NCI-H2196 (cell line): ENCODE measurements around the gene POU2AF1.
A peak's percentile ranks its signal among the peaks of the same experiment; 100 is the strongest.

Experiments
- DNase-seq: peaks from one replicate; lab custom pipeline; 2025; ENCODE audit not compliant: unreplicated experiment; lab: John Stamatoyannopoulos, UW

Gene POU2AF1, protein sequence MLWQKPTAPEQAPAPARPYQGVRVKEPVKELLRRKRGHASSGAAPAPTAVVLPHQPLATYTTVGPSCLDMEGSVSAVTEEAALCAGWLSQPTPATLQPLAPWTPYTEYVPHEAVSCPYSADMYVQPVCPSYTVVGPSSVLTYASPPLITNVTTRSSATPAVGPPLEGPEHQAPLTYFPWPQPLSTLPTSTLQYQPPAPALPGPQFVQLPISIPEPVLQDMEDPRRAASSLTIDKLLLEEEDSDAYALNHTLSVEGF

DNA sequence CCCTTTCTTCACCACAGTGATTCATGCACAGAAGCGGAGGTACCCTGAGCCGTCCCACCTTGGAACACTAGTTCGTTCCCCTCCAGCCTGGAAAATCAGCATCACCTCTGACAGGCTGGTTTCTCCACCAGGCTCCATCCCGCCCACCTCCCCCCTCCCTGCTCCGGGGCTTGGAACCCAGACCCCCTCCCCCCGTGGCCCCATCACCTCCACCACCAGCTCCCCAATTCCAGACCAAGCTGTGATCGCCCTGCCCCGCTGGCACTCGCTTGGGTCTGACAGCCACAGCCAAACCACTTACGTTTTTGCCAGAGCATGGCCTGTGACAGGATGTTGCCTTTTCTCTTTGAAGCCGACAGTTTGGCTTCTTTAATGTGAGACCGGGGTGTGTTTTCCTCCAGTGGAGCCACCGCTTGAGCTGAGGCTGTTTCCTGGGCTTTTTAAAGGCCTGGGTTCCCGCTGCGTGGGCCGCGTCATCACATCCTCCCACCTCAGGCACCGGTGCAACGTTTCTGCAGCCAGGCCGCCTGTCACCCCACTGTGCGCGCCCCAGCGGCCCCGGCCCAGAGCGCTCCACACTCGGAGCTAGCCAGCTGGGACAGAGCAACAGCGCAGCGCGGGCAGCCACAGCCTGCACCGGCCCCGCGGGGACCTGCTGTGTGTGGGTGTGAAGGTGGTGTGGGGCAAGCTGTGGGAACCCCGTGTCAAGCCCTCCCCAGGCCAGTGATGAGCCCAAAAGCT, at the start of gene POU2AF1:
TSS of gene POU2AF1 (minus strand) at position 415 of the 741 bp plus-strand sequence. CDS start at position 317, 98 bp downstream.
- DNase-seq: no peak

DNA sequence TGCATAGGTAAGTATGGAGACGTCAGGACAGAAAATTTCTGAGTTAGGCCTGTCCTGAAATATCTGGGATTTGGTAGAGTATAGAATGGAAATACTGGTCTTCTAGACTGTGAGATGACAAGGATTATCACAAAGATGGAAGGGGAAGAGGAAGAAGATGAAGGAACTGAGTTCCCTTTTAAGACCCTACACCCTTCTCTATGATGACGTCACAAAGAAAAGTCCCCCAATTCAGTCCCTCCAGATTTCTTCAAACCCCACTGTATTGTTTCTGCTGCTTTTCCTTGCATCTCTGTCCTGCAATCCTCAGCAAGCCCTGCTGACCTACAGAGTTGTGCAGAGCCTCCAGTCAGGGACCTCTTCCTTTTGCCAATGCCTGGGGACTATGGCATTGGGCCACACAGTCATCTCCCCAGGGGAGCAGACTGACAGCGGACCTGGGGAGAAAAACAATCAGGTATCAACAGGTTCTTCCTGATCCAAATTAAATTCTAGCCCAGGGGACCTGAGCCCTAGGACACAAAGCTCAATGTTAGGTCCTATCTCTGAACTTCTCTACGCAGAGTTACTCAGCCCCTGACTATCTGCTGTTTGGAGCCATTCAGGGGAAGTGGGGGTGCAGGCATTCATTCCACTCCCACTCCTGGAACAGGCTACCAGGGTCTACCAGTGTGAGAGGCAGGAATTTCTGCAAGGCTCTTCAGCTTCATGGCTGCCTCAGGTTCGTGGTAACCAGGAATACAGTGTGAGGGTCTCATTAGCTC, 49.2 kb upstream of the POU2AF1 start:
- DNase-seq: no peak

DNA sequence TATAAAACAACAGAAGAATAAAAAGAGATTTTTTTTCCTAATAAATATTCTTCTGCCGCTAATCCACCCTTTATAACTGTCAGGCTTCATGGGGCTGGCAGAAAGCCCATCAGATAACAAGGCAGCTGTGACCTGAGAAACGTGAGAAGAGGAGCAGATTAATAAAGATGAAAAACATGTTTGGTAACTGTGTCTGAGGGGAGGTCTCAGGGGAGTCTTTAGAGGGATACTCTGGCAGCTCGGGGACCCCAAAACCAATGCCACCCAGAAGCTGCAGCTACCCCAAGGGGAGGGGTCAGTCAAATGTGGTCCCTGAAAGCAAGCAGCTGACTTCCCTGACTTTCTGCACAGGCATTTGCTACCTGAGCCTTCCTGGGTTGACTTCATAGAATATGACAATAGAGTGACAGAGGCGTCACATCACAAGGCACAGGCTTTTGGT, 48.4 kb upstream of the POU2AF1 start:
- DNase-seq: peak; percentile 83

DNA sequence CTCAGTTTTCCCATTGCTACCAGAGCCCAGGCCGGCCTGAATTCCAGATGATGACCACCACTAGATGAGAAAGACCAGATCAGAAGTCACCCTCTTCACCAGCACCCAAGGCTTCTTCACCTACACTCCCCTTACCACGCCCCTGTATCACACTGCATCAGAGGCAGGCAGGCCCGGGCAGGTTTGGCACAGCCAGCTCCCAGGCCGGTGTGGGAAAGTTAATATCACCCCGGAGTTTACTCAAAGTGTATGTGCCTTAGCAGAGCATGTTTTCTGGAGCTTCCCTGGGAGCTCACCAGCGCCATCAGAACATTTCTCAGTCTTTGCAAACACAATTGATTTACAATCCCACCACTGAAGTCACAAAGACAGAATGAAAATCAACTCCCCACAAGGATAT, 47.5 kb upstream of the POU2AF1 start:
- peak; percentile 47 for DNase-seq

DNA sequence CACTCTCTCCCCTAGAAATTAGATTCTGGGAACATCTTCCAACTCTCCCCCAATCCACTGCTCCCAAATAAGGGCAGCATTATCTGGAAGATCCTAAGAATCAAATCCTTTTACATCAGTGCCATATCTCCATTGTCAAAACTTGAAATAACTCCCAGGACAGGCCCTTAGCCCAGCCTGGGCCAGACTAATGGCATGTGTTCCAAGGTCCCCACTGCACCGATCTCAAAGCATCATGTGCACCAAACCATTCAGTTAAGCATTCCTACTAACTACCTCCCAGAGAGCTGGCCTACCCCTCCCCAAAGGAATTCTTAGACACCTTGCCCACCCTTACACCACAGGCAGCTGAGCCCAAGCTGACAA, 44.2 kb upstream of the POU2AF1 start:
- DNase-seq: no peak

DNA sequence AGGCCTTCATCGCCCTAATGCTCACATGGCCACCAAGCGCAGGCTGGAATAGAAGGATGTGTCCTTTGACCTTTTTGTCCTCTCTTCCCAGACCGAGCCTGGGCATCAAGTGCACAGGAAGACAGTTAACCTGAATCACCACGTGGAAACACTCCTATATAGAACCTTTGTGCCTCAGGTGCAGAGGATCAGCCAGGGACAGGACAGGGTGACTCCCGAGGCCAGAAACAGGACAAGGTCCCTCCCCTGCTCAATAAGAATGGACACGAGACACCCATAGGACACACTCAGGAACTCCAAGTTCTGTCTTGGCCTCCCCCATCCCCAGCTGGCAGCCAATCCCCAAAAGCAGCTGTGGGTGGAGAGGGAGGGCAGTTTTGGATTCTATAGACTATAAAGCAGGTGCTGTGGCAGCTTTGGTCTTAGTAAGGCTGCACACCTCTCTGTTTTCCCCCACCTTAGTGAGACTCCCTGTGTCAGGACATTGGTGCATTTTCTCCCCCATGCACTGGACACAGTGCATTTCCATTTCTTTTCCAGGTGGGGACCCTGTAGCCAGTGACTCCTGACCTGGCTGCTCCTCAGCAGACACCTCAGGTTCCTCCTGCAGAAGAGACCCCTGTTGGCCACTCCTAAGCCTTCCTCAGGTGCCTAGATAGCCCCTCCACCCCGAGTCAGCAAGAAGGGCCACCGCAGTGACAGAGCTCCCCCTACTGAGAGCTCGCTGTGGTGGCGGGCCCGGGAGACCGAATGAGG, 43.6 kb upstream of the POU2AF1 start:
- DNase-seq: peak; percentile 73

DNA sequence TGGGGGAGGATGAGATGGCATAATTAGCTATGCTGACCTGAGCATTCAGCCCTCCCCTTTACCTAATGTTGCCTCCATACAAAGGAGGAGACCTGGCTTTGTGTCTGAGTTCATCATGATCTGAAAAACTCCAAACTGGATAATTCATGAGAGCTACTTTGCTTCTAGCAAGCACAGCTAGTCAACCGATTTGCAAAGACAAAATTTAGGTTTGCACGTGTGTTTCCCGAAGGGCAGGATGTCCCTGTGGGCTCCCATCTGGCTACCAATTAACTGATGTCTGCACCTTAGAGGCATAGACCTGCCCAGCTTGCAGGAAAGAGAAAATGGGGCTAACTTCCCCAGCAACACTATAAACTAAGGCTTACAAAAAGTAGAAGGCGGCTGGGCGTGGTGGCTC, 42.2 kb upstream of the POU2AF1 start:
- no peak for DNase-seq

DNA sequence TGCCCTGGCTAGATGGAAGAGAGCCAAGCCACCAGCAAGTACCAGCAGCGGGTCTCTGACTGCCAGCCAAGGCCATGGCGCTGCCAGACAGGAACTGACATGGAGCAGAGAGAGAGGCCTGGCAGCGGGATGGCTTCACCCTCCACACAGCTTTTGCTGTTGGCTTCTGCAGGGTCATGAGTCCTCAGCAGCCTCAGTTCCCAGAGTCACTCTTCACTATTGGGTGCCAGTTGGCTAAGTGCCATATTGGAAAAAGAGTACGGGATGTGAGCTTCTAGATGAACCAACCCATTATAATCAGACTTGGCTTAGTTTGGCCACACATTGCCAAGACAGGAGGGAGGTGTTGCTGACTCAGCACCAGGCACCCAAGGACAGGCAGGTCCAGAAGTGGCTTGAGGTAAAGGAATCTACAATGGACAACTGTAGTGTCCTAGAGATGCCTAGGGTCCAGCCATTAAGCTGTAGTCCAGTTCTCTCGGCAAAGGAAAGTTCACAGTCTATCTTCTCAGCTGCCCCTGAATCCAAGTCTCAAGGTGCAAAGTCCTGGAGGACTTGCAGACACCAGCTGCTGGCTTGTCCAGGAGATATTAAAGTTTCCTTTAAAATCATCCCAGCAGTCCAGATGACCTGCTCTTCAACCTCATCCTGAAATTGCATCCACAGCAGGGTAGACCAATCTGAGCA, 40.7 kb upstream of the POU2AF1 start:
- DNase-seq: peak; percentile 85

DNA sequence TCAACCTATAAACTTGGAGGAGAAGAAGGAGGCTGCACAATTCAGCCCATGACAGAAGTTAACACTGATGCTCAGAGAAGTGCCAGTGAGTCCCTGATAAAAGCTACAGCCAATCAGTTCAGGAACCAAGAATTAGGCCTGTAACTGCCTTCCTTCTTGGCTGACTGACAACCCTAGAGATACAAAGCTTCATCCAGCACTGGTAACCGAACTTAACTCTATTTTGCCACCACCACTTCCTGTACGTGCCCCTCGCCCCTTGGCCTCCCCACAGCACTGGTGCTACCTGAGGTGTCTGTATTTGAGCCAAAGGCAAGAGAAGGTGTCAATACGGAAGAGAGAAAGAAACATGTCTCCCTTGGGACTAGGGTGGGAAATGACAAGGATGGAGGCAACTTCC, 40.1 kb upstream of the POU2AF1 start:
- no peak for DNase-seq

DNA sequence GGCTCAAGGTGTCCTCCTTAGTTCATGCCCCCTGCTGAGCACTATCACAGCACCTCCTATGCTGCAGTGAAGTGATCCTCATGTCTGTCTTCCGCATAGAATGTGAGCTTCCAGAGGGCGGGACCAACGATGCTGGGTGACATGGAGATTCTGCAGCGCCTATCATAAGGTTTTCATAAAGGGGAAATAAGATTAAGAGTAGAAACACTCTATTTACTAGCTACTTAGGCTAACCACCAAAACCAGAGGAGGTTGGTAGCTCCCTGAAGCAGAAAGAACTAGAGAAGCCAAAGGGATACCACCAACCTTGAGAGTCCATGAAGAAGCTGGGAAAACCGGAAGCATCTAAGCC, 39.3 kb upstream of the POU2AF1 start:
- DNase-seq: no peak

DNA sequence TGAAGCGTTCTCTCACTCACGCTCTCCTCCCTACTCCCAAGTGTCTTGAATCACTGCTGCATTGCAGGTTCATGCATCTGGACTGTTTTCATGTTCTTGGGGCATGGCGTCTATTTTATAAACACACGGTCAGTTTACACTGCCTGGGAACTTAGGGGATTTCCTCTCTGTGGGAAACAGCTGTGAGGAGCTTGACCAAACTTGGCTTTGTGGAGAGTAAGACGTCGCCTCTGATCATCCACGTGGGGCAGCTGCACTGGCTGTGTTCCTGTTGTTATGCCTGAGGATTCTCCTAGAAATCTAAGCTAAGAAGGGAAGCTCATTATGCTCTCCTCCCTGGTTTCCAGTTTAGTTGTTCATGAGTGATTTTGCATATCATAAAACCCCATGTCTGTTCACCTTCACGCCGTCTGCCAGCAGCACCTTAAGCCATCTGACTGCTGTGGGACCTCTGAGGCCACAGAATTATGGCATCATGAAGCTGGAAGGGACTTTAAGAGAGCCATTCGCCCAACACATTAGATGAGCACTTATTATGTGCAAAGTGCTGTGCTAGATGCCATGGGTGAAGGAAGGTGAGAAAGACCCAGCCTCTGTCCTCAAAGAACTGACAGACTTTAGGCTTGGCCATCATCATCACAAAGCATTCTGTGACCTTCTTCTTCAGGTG, 38.8 kb upstream of the POU2AF1 start:
- DNase-seq: no peak

DNA sequence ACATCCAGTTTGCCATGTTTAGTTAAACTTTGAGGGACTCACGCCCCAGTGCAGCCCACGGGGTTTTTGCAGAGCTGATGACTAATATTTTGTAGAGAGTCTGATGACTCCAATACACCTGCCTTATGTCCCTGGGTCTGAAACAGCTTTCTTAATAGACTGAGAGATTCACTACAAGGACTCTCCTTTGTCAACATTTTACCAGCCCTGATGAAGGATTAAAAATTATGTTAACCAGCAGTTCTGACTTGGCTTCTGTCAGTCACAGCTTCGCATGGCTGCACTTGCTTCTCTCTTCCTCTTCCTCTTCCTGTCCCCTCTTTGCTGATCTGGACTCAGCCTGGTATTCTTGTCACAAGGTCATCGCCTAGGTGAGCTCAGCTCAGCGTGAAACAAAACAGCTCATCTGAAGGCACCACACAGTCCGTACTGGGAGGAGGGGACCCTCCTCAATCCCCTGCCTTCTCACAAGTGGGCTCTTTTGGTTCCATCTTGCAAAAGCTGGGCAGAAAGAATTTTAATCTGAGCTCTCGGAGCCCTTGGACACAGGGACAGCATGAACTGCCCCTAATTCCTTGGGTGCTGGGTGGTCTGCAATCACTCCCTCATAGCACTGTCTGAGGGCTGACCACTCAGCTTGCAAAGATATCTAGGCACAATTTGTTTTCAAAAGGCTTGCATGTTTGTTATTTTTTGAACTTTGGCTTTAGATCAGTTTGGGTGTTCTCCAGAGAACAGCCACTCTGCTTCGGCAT, 38.1 kb upstream of the POU2AF1 start:
- no peak for DNase-seq

DNA sequence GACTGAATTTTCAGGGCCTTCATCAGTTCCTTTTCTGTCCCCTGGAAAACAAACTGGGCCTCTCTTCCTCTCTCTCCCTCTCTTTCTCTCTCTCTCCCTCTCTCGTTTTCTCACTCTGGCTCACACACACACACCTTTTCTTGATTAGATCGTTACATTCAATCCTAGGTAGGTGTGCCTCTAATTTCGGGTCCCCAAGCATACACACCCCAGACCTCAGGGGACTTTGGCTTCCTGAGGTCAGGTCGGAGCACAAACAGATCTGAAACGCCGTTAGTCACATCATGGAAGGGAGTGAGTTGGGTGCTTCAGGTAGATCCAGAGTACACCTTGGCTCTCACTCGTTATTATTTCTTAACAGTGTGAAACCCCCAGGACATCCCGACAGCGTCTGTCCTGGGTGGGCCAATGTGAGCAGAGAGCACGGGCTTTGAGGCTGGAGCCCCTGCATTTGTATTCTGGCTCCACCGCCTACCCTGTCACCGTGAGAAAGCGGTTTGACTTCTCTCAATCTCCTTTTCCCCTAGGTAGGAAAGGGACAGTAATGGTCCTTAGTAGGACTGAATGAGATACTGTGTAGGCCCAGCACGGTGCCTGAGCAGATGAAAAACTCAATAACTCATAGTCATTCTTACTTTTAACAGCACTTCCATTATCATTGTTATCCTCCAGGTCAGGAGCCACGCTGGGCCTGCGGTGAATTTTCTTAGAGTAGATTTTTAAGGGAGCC, 37.3 kb upstream of the POU2AF1 start:
- DNase-seq: no peak

DNA sequence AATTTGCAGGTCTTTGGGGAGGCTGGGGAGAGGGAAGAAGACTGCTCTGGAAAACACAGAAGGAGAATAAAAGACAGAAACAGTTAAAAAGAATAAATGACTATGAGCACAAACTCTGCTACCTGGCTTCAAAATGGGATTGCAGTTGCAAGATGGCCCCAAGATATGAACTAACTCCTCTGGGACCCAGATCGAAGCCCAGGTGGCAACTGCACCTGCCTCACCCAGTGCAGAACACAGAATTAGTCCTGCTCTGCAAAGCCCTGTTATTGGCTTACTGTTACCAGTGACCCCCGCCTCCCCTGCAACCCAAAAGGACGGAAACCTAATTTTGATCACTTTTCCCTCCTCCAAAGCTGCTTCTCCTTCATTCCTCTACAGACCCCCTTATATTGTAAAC, 35.9 kb upstream of the POU2AF1 start:
- no peak for DNase-seq

DNA sequence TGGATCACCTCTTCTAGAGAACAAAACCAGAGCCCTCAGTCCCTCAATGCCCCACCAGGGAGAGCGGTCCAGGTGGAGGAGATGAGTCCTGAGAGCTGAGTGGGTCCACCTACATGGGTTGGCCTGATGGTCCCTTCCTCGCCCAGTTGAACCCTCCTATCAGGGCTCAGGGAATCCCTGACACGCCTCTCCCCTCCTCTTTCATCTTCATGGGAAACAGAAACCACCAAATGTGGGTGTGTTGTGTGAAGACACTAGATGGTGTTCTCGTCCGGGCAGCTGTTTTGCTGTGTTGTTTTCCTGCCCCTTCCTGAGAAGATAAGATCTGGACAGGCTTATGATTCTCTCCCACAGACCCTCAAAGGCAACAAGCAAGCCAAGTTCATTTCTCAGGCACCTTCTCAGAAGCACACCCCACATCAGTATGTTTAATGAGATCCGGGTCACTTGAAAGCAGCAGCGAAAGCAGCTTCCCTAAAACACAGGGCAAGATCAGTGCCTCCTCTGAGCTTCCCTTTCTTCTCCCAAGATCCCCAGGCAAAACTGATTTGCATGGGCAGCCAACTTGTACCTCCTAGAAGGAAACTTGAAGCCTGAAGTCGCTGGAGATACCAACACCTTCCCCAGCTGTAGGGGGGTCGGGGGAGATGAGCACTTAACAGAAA, 35.3 kb upstream of the POU2AF1 start:
- no peak for DNase-seq

DNA sequence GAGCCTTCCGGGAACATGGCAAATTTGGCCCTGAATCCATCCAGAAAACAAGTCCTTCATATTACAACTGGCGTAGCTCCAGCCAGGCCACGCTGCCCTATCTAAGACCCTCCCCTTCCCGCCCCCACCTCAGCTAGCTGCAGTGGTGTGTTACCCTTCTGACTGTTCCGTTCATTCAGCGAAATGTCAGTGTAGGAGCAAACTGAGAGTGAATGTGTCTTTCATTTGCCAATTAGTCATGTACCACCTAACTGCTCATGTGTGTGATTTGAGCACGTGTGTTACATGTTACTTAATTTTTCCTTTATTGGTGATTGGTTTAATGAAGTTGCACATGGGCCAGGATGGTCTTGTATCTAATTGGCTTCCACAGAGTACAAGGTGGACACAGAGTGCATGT, 34.8 kb upstream of the POU2AF1 start:
- no peak for DNase-seq

DNA sequence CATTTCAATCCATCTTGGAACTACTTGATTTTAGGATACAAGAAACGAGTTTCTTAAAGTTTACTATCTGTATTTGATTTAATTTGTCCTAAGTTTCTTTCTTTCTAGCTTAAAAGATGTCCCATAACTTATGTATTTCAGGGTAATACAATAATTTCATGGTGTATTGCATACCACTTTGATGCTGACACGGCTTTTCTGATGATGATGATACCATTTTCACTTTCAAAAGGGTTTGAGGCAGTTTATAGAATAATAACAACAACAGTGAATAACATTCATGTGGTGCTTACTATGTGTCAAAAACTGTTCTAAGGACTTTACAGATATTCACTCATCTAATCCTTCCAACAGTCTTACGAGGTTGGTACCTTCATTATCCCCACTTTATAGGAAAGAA, 33.2 kb upstream of the POU2AF1 start:
- no peak for DNase-seq

DNA sequence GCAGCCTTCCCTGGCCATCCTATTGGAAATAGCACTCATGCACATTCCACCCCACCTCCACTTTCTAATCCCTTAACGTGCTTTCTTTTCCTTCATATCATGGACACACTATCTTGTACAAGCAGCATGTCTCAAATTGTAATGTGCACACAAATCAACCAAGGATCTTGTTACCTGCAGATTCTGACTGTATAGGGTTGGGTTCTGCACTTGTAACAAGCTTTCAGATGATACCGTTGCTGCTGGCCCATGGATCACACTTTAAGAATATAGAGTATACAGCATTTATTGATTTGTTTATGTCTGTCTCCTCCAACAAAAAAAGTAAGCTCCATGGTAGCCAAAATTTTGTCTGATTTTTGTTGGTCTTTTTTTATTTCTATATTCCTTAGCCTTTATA, 32.4 kb upstream of the POU2AF1 start:
- no peak for DNase-seq
